Pancreas (tissue), 10 donors: ENCODE measurements around the gene NUCB2. TPM values are rescaled to one million over a fixed set of nuclear protein-coding genes. Genes with fewer than 3 reads are reported as not detected.
A peak's percentile ranks its signal among the peaks of the same experiment; 100 is the strongest.

Source experiments
- ATAC-seq, 4 donors: fragments of 200-7000 bp; cut with Tn5 transposase; one replicate each; pipeline versions ENCODE4 v1.8.0 to v1.9.1; 2020; ENCODE audit warnings: mild to moderate bottlenecking in 4 of 4, moderate library complexity in 4 of 4
- DNase-seq, 6 donors: peaks; one replicate each; pipeline ENCODE4 v3.0.0-alpha.2; 2020
- FAIRE-seq: peaks from 2 replicates; lab custom pipeline; 2012; peaks lifted over from hg19 to GRCh38; lab: Jason Lieb, UNC
- H3K27ac ChIP-seq, 4 donors: fragments of 200-600 bp; sonication (generic); 1 replicate in 3 of 4; 2 replicates in 1 of 4; pipeline versions ENCODE4 v1.5.0 to v1.8.0; 2020
- H3K27me3 ChIP-seq, 4 donors: fragments of 200-600 bp; one replicate each; pipeline ENCODE4 v1.8.0; 2021
- H3K36me3 ChIP-seq, 3 donors: fragments of 200-600 bp; sonication (generic) in 1 of 3; one replicate each; pipeline versions ENCODE4 v1.5.0 to v1.8.0; 2020 to 2021
- H3K4me1 ChIP-seq, 3 donors: fragments of 200-600 bp; one replicate each; pipeline ENCODE4 v1.8.0; 2021
- H3K4me3 ChIP-seq, 4 donors: fragments of 200-600 bp; sonication (generic) in 2 of 4; one replicate each; pipeline versions ENCODE4 v1.5.0 to v1.8.0; 2020 to 2021
- H3K9me3 ChIP-seq, 4 donors: fragments of 200-600 bp; one replicate each; pipeline ENCODE4 v1.8.0; 2021
- CTCF ChIP-seq, 4 donors: fragments of 200-600 bp; sonication (generic) in 3 of 4; IDR thresholded peaks; one replicate each; pipeline versions ENCODE4 v1.5.0 to v1.8.0; 2021; ENCODE audit warnings: antibody characterized with exemption in 4 of 4
- WGBS, 2 donors: extraction: QIAGEN DNeasy Blood & Tissue Kit; methylation state at CpG; one replicate each; pipeline ENCODE4 v1.1.7; 2013; 5-methylcytosine and 5-hydroxymethylcytosine counted together
- intact Hi-C, 3 donors: fragments of 100-400 bp; cut with DNase I; formaldehyde crosslinking; loops; one replicate each; pipeline versions ENCODE4 v1.11.1 to v1.14.2; 2022
- polyA plus RNA-seq, 2 donors: library from polyadenylated mRNA; stranded (reverse); fragments of 200-250 nt; gene quantifications; one replicate each; pipeline ENCODE4 v1.2.3, GENCODE V29; 2013
- total RNA-seq, 6 donors: library from RNA; stranded (reverse); fragmentation: NEBNext Ultra II Directional in 4 of 6; extraction: Animal tissue kit (Norgen Biotek cat#: 25700) in 4 of 6; gene quantifications; one replicate each; pipeline versions ENCODE4 v1.2.1 to v1.2.4, GENCODE V29; 2021 to 2023
- donor health status: healthy with polysubstance abuse.
- donor health status: DM: no; HTN: no; CAD: no; lungs with moderate emphysema.
- donor health status: DM: no; HTN: no; CAD: no.
- donor health status: control.
- donor health status: control.
- donor health status: Bipolar disorder and iron deficiency.
- donor health status: DM: yes; HTN: yes; CAD: no.
- donor health status: DM: no; HTN: no; CAD: no.
- donor health status: DM: no; HTN: no; CAD: no.
- donor health status: DM: yes; HTN: yes; CAD: no.

Gene NUCB2
- total and polyA plus RNA-seq, 8 donors: 108 to 255 (median 160) TPM

GRCh38 chr11:17298302-17298701 is 21.8 kb downstream of the NUCB2 start:
- WGBS, 2 donors: 95 to 98% methylated on average over 5 of the region's 5 CpGs
- no peak for DNase-seq
- Histone ChIP-seq H3K27ac (no peak overlapping the region), H3K4me3 (no peak overlapping the region), H3K36me3 (peaks cover 5 to 28% (median 9%) of the 10 kb centered on the region in 3 donors), H3K4me1 (no peaks in the 10 kb centered on the region), H3K27me3 (no peaks in the 10 kb centered on the region), H3K9me3 (no peaks in the 10 kb centered on the region)
- intact Hi-C loops: no loop called here
- no peak for ATAC-seq
- no peak for TF ChIP-seq CTCF (IDR thresholded peaks at IDR 0.05)
- no peak for FAIRE-seq

- DNase-seq (no peak), FAIRE-seq (no peak), ATAC-seq (no peak)
- intact Hi-C loops: no loop called here
- 88 to 92% methylated on average over 4 of the region's 4 CpGs for WGBS, 2 donors
- TF ChIP-seq CTCF (IDR thresholded peaks at IDR 0.05): no peak
- Histone ChIP-seq H3K27me3 (no peaks in the 10 kb centered on the region), H3K36me3 (peaks cover 5 to 31% (median 9%) of the 10 kb centered on the region in 3 donors), H3K4me1 (no peaks in the 10 kb centered on the region), H3K9me3 (no peaks in the 10 kb centered on the region), H3K4me3 (no peak overlapping the region), H3K27ac (no peak overlapping the region)
These were observed 23.8 kb downstream of the NUCB2 start for GRCh38 chr11:17300372-17300771.

DNA sequence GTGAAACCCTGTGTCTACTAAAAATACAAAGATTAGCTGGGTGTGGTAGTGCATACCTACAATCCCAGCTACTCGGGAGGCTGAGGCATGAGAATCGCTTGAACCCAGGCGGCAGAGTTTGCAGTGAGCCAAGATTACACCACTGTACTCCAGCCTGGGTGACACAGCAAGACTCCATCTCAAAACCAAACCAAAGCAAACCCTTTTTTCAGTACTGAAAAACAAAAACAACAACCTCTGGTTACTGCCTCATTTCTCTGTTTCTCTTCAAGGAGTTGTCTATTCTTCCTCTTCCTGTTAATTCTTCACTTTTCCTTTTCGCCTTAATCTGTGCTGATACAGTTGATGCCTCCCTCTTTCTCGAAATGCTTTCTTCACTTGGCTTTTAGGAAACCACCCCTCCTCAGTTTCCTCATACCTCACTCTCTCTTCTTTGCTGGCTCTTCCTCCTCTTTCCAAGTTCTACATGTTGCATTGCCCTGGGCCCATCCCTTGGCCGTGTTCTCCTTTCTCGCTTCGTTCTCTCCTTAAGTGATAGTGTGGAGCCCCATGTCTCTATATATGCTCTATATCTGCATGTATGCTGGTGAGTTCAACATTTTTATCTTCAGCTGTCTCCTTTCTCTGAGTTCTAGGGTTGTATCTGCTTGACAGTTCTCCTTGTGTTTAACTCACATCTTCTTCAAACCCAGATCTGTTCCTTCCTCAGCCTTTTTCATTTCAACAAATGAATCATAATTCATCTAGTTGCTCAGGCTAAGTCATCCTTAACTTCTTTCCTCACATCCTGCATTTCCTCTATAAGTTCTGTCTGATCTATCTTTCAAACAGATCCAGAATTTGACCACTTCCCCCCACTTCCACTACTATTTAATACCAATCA is 37.1 kb downstream of the NUCB2 start:
- H3K36me3 ChIP-seq: peaks cover 0 to 39% (median 0%) of the 10 kb centered on the region in 3 donors
- 93 to 98% methylated on average over 8 of the region's 8 CpGs for WGBS, 2 donors
- H3K4me3 ChIP-seq: no peak overlapping the region
- H3K27me3 ChIP-seq: no peaks in the 10 kb centered on the region
- DNase-seq: no peak
- no peaks in the 10 kb centered on the region for H3K4me1 ChIP-seq
- no peak overlapping the region for H3K27ac ChIP-seq
- ATAC-seq: no peak
- no peak for FAIRE-seq
- intact Hi-C loops: no loop called here
- no peak for TF ChIP-seq CTCF (IDR thresholded peaks at IDR 0.05)
- no peaks in the 10 kb centered on the region for H3K9me3 ChIP-seq

DNA sequence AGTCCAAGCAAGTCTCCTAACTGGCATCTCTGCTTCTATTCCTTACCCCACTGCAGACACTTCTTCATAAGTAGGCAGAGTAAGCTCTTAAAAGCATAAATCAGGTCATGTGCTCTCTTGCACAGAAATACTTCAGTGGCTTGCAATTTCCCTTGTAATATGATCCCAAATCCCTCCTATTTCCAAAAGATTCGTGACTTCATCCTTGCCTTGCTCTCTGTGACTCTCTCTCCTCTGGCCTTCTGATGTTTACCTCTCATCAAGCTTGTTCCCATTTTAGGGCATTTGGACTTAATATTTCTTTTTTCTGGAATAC is 37.7 kb downstream of the NUCB2 start:
- DNase-seq: no peak
- peak in 1 of 4 donors; percentile 62 for ATAC-seq
- H3K4me1 ChIP-seq: no peaks in the 10 kb centered on the region
- no peak for TF ChIP-seq CTCF (IDR thresholded peaks at IDR 0.05)
- H3K27me3 ChIP-seq: no peaks in the 10 kb centered on the region
- H3K36me3 ChIP-seq: peaks cover 0 to 39% (median 0%) of the 10 kb centered on the region in 3 donors
- H3K27ac ChIP-seq: no peak overlapping the region
- no peaks in the 10 kb centered on the region for H3K9me3 ChIP-seq
- H3K4me3 ChIP-seq: no peak overlapping the region
- FAIRE-seq: no peak
- WGBS, 2 donors: 58 to 88% methylated on average over 1 of the region's 1 CpG
- intact Hi-C loops: no loop called here

- Histone ChIP-seq H3K27ac (no peak overlapping the region), H3K9me3 (no peaks in the 10 kb centered on the region), H3K4me1 (no peaks in the 10 kb centered on the region), H3K27me3 (no peaks in the 10 kb centered on the region), H3K4me3 (no peak overlapping the region), H3K36me3 (peaks cover 0 to 33% (median 0%) of the 10 kb centered on the region in 3 donors)
- intact Hi-C loops: no loop called here
- ATAC-seq: no peak
- no peak for FAIRE-seq
- 81 to 86% methylated on average over 1 of the region's 1 CpG for WGBS, 2 donors
- DNase-seq: no peak
- TF ChIP-seq CTCF (IDR thresholded peaks at IDR 0.05): no peak
These were observed 38.4 kb downstream of the NUCB2 start for GRCh38 chr11:17314904-17315426.
